GM11168 (cell line): ENCODE data around the gene TMEM59L.

Experiments used
- in situ Hi-C: fragments of 300-500 bp; cut with MboI; formaldehyde crosslinking; loops from one replicate; pipeline ENCODE4 v1.12.0; 2022; ENCODE audit warnings: low sequenced_read_pairs; ENCODE audit not compliant: unreplicated experiment

Gene TMEM59L

GRCh38 chr19:18669883-18670282 lies 57.2 kb downstream of the TMEM59L start:
- in situ Hi-C loops, result no loop called here

DNA sequence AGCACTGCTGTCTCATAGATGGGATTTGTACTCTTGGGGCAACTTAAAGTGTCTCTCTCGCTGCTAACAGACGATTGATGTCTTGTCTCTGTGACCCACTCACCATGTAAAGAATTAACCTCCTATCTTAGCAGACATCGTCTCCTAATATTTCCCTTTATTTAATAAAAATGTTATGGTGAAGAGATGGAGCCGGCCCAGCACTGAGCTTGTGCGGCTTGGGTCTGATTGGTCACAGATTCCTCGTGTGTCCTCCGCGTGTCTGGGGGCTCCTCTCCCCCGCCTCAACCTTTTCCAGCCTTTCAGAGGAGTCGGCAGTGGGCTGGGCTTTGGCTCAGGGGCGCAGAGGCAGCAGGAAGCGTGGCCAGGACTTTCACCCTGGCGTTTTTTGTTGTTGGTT lies 57.6 kb downstream of the TMEM59L start:
- in situ Hi-C loops, result no loop called here
